GM18873 (cell line): Measurements from ENCODE around the gene PCDH17.

Experiments
- ATAC-seq: cut with Tn5 transposase; IDR thresholded peaks from one replicate; pipeline ENCODE4 v1.9.1; 2021; ENCODE audit warnings: mild to moderate bottlenecking, moderate library complexity, moderate number of reproducible peaks; ENCODE audit not compliant: unreplicated experiment, low FRiP score

PCDH17 gene

DNA sequence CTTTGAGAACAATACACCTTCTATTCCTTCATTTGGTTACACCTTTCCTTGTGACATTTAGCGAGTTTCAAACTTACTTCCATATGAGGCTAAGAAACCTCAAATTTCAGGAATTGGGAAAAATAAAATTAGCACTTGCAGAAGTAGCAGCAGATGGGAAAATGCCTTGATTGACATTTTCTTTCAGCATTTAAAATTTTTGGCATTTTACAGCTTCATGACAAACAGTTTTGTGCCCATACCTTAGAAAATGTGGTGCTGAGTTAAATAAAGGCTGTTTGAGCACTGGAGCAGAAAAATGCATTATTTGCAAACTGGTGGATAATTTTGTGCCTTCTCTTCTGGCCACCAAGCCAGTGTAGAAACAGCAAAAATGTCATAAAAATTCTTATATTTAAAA, 95.4 kb downstream of the PCDH17 start:
- no peak for ATAC-seq

DNA sequence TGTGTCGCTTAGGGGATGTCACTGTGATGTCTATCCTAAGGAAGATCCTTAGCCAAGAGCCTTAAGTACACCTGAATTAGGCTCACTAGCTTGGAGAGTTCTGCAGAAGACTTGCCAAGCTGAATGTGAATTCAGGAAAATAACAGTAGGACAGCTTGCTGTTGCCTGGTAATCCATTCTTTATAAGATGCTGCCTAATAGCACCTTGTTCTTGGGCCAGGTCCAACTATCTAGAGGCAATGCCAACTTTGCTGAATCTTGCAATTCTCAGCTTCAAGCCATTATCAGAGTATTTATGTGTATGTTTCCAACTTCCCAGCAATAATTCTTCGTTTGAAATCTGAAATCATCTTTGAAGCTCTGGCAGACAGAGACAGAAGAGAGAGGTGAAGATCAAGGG, 102.8 kb downstream of the PCDH17 start:
- no peak for ATAC-seq

DNA sequence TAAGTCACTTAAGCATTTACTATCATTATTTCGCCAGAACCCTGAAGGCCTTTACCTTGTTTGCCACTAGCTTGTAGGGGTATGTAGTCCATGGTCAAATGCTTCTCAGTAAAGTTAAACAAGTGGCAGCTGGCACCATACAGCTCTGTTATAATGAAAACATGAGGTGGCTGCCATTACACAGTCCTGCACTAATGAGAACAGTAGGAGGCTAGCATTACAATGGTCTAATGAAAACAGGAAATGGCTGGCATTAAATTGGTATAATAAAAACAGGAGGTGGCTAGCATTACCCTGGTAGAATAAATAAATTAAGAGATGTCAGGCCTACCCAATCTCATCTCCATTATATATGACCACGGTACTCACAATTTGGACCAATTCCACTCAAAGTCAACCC, 107.5 kb downstream of the PCDH17 start:
- no peak for ATAC-seq

DNA sequence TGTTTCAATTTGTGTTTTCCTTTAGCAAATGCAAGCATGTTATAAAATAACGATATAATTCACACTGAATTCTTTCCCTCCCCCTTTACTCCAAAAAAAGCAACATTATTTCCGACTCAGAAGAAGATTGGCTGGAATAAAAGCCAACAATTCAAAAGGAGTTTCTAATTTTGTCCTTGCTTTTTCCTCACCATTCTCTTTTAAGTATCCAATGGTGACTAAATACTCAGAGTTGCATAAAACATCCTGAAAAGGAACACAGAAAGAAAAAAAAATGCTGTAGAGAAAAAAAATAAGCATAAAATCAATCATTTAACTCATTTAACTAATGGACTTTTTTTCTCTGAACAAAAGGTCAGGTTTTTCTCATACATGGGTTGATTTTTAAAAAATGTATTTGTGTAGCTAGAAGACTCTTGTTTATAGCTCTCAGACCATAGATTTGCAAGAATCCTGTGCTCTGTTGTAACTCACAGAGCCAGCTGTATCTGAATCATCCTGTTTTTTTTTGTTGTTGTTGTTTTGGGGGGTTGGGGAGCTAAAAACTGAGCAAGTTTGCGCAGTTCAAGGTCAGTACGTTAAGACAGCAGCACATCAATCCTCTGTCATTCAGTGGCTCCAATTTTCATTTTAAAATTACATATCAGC, 108.1 kb downstream of the PCDH17 start:
- no peak for ATAC-seq

DNA sequence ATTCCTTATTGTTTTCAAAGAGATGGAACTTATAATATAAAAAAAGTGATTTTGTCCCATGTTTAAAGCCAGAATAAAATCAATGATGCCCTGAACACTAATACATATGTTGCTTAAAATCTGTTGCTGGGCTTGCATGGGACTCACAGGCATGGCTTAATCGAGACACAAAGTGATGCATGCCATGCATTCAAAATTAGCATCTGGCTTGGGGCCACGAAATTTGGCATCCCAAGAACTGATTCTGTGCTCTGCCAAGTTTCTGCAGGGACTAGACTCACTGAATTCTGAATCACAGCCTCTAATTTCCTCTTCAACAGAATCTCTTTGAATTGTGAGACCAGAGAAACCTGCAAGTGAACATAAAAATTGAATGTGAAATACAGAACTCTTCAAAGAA, 109.2 kb downstream of the PCDH17 start:
- ATAC-seq, result no peak

DNA sequence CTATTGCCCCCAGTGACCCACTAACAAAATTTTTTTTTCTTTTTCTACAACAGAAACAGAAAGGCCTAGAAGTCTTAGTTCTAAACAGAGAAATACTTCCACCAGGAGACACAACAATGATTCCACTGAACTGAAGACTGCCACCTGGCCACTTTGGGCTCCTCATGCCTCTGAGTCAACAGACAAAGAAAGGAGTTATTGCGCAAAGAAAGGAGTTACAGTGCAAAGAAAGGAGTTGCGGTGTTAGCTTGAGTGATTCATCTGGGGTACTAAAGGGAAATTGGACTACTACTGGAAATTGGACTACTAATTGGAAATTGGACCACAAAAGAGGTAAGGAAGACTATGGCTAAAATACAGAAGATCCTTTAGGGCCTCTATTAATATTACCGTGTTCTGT, 116.6 kb downstream of the PCDH17 start:
- ATAC-seq, result no peak

DNA sequence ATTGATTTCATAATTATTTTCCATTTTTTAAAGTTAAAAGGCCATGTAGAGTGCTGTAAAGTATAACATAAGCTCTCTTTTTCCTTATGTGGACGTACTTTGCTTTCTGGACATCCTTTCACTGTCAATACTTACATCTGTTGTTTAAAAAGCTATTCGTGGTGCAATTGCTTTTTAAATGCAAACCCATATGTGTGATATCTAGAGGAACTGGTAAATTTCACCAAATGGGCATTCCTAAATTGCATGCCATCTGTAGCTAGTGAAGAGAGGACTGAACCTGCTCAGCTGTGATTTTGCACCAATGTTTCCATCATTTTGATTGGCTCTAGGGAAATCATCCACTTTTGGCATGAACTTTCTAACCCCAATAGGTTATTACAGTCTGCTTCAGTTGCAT, 129.4 kb downstream of the PCDH17 start:
- ATAC-seq, result no peak

DNA sequence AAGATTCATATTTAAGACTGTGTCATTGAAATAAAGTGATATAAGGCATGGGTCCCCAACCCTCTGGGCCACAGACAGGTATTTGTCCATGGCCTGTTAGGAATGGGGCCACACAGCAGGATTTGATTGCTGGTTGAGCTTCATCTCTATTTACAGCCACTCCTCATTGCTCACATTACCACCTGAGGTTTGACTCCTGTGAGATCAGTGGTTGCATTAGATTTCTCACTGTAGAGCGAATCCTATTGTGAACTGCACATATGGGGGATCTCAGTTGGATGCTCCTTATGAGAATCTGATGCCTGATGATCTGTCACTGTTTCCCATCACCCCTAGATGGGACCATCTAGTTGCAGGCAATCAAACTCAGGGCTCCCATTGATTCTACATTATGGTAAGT, 132.1 kb downstream of the PCDH17 start:
- no peak for ATAC-seq
